Measurements from ENCODE around the gene UBAC2. TPM values are rescaled to one million over a fixed set of nuclear protein-coding genes. Genes with fewer than 3 reads are reported as not detected.
A peak's percentile ranks its signal among the peaks of the same experiment; 100 is the strongest.

The UBAC2 gene
- total RNA-seq, 1 donor from 2014 or later = 44.3 TPM

GRCh38 chr13:99367106-99367616 is 166.5 kb downstream of the UBAC2 start:
- intact Hi-C loops (cut with micrococcal nuclease) = no loop called here
- Histone ChIP-seq H3K4me1 (peaks cover 28% of the 10 kb centered on the region), H3K4me3 (no peak overlapping the region), H3K27me3 (ENCODE audit: low read depth) (no peaks in the 10 kb centered on the region), H3K36me3 (peaks cover 19% of the 10 kb centered on the region), H3K9me3 (replicated peaks) (no peaks in the 10 kb centered on the region), H3K27ac (replicated peaks) (peak overlapping the region; percentile 14)
- no peak for TF ChIP-seq CTCF (IDR thresholded peaks at IDR 0.05; ENCODE audit: borderline replicate concordance)
- no peak for DNase-seq

DNA sequence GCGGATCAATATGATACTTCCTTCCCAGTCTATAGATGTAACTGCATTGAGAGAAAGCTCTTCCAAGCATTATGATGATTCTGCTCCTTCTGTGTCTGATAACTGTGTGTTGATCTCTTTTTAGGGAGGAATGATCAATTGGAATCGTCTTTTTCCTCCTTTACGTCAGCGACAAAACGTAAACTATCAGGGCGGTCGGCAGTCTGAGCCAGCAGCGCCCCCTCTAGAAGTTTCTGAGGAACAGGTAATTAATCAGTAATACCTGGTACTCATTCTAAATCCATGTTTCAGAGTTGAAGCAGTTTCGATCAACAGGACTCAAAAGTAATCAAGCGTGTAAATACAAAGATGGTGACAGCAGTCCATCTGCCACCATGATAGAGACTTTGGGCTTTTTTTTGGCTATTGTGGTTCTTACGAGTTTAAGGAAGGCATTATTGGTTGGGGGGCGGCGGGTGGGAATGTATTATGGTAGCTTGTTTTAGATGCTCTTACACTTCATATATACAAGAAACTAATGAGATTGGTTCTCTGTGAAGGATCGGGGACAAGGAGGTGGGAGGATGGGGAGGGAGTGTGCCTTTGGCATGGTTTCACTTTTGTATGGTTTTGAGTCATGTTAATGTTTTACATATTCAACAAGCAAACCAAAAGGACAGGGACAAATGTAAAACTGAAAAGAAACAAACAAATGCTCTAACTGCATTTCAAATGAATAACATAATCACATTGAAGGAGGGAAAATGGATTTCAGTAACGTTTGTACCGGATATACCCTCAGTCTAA is 167.2 kb downstream of the UBAC2 start:
- no peaks in the 10 kb centered on the region for H3K9me3 ChIP-seq (replicated peaks)
- intact Hi-C loops (cut with micrococcal nuclease) = no loop called here
- H3K27ac ChIP-seq (replicated peaks) = peak overlapping the region; percentile 14
- H3K4me1 ChIP-seq = peaks cover 28% of the 10 kb centered on the region
- TF ChIP-seq CTCF (IDR thresholded peaks at IDR 0.05; ENCODE audit: borderline replicate concordance) = no peak
- H3K27me3 ChIP-seq (ENCODE audit: low read depth) = no peaks in the 10 kb centered on the region
- no peak for DNase-seq
- no peak overlapping the region for H3K4me3 ChIP-seq
- H3K36me3 ChIP-seq = peaks cover 26% of the 10 kb centered on the region

DNA sequence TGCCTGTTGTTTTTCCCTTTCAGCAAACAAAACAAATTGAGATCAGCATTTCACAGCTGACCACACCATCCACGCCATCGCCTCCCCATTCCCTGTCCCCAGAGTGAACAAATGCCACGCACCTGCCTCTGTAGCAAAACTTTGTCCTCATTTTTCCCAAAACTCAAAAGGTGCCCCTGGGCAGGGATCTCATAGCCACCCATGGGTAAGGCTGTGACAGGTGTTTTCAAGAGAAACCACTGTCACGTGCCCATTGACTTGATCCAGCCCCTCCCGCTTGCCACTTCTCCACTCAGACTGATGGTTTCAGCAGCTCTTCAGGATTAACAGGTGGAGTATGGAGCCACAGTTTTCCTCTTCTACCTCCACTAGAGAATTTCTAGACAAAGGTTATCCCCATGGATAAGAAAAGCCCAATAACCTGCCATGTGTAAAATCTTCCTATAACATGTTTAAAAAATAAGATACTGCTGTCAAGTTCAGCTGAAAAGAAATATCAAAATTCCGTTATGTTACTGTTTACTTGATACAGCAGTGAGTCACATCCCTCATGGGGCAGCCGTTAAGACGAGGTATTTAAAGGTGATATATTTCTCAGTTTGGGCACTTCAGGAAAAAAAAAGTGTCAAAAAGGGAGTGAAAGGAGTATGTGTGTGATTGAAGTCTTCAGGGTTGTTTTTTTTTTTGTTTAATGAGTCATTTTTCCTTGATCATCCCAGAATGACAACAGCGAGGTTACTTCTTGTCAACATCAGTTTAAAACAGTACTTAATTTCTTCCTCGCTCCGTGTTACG is 170.0 kb downstream of the UBAC2 start:
- no peaks in the 10 kb centered on the region for H3K9me3 ChIP-seq (replicated peaks)
- no peaks in the 10 kb centered on the region for H3K27me3 ChIP-seq (ENCODE audit: low read depth)
- no peak for TF ChIP-seq CTCF (IDR thresholded peaks at IDR 0.05; ENCODE audit: borderline replicate concordance)
- H3K36me3 ChIP-seq = peaks cover 26% of the 10 kb centered on the region
- intact Hi-C loops (cut with micrococcal nuclease) = no loop called here
- peaks cover 20% of the 10 kb centered on the region for H3K4me1 ChIP-seq
- H3K4me3 ChIP-seq = no peak overlapping the region
- DNase-seq = no peak
- no peak overlapping the region for H3K27ac ChIP-seq (replicated peaks)

DNA sequence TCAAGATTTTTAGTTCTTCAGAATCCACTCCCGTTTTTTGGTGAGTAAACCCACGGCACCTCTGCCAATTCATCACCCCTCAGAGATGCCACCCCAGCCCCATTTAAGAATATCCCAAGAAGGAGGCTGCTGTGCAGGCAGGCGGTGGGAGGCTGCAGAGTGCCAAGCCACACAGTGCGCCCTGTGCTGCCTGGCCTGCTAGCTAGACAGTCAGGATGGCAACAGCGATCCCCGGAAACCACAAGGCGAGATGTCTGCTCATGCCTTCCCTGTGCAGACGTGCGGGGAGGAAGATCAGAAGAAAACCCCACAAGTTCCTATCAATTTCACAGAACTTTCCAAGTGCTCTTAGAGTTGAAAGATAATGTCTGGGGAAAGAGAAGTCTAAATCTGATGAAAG is 171.3 kb downstream of the UBAC2 start:
- Histone ChIP-seq H3K27ac (replicated peaks) (no peak overlapping the region), H3K27me3 (ENCODE audit: low read depth) (no peaks in the 10 kb centered on the region), H3K36me3 (peaks cover 30% of the 10 kb centered on the region), H3K4me3 (no peak overlapping the region), H3K9me3 (replicated peaks) (no peaks in the 10 kb centered on the region), H3K4me1 (peaks cover 14% of the 10 kb centered on the region)
- TF ChIP-seq CTCF (IDR thresholded peaks at IDR 0.05; ENCODE audit: borderline replicate concordance) = no peak
- no peak for DNase-seq
- intact Hi-C loops (cut with micrococcal nuclease) = no loop called here

- Histone ChIP-seq H3K27ac (replicated peaks) (no peak overlapping the region), H3K9me3 (replicated peaks) (no peaks in the 10 kb centered on the region), H3K27me3 (ENCODE audit: low read depth) (no peaks in the 10 kb centered on the region), H3K4me3 (no peak overlapping the region), H3K36me3 (peaks cover 43% of the 10 kb centered on the region), H3K4me1 (no peaks in the 10 kb centered on the region)
- intact Hi-C loops (cut with micrococcal nuclease) = no loop called here
- no peak for DNase-seq
- TF ChIP-seq CTCF (IDR thresholded peaks at IDR 0.05; ENCODE audit: borderline replicate concordance) = no peak
These were observed 172.8 kb downstream of the UBAC2 start for GRCh38 chr13:99373436-99373835.

Measured in left ventricle myocardium inferior (tissue), 1 donor.